IMR-90 (cell line): ENCODE results near the gene MVP. TPM values are rescaled to one million over a fixed set of nuclear protein-coding genes. Genes with fewer than 3 reads are reported as not detected.

ENCODE experiments used
- ATAC-seq: fragments of 200-7000 bp; cut with Tn5 transposase; 2 replicates; pipeline ENCODE4 v1.9.1; 2020; ENCODE audit warnings: low read depth, mild to moderate bottlenecking, moderate library complexity
- BruUV-seq: library from RNA; stranded (reverse); fragments of 400-500 nt; replicated peaks from 2 replicates; lab custom pipeline; 2021; lab: Mats Ljungman, UMichigan
- CTCF ChIA-PET: fragments of 300-600 bp; formaldehyde crosslinking; extraction: SDS; loops from one replicate; lab custom pipeline; 2021; ENCODE audit warnings: antibody characterized with exemption; lab: Yijun Ruan, JAX
- POLR2A ChIA-PET: fragments of 300-600 bp; sonication (Branson Sonifier 250); formaldehyde crosslinking; loops from one replicate; lab custom pipeline; 2022; ENCODE audit warnings: antibody characterized with exemption; ENCODE audit not compliant: unreplicated experiment; lab: Charles Lee
- DNase-seq: peaks from one replicate; pipeline ENCODE4 v3.0.0; 2013
- H2AFZ ChIP-seq: replicated peaks from 2 replicates; pipeline ENCODE3; 2013; ENCODE audit warnings: low read length, mild to moderate bottlenecking; ENCODE audit not compliant: poor library complexity
- H2AK5ac ChIP-seq: 2 replicates; pipeline ENCODE4 v1.6.1; 2013; ENCODE audit warnings: low read depth, low read length, inconsistent platforms
- H2AK9ac ChIP-seq: replicated peaks from 2 replicates; pipeline ENCODE3; 2013; ENCODE audit warnings: mild to moderate bottlenecking, low read depth, low read length, moderate library complexity; ENCODE audit not compliant: poor library complexity
- H2BK120ac ChIP-seq: 2 replicates; pipeline ENCODE4 v1.6.1; 2013; ENCODE audit warnings: low read depth, low read length, inconsistent platforms
- H2BK15ac ChIP-seq: 3 replicates; pipeline ENCODE4 v1.6.1; 2013; ENCODE audit warnings: low read depth, low read length, inconsistent platforms
- H2BK20ac ChIP-seq: 2 replicates; pipeline ENCODE4 v1.6.1; 2013; ENCODE audit warnings: low read depth, mild to moderate bottlenecking, inconsistent platforms, low read length, moderate library complexity
- H2BK5ac ChIP-seq: 2 replicates; pipeline ENCODE4 v1.6.1; 2013; ENCODE audit warnings: mild to moderate bottlenecking, low read depth, low read length, inconsistent platforms; ENCODE audit not compliant: poor library complexity, severe bottlenecking
- H3K14ac ChIP-seq: replicated peaks from 2 replicates; pipeline ENCODE4 v1.6.1; 2013; ENCODE audit warnings: low read depth, low read length, inconsistent platforms
- H3K18ac ChIP-seq: 2 replicates; pipeline ENCODE4 v1.6.1; 2013; ENCODE audit warnings: low read depth, low read length, control low read depth
- H3K23ac ChIP-seq: 2 replicates; pipeline ENCODE4 v1.6.1; 2013; ENCODE audit warnings: low read depth, low read length, inconsistent platforms
- H3K27ac ChIP-seq: 2 replicates; pipeline ENCODE4 v1.5.1; 2013; ENCODE audit warnings: mild to moderate bottlenecking, control low read depth, low read length; ENCODE audit not compliant: insufficient read depth
- H3K27me3 ChIP-seq: 2 replicates; pipeline ENCODE4 v1.6.1; 2013; ENCODE audit warnings: low read length; ENCODE audit not compliant: control insufficient read depth, insufficient read depth
- H3K36me3 ChIP-seq: 2 replicates; pipeline ENCODE4 v1.6.1; 2013; ENCODE audit warnings: low read length, mixed read lengths; ENCODE audit not compliant: control insufficient read depth, insufficient read depth
- H3K4ac ChIP-seq: 2 replicates; pipeline ENCODE4 v1.6.1; 2013; ENCODE audit warnings: low read depth, low read length, inconsistent platforms
- H3K4me1 ChIP-seq: 2 replicates; pipeline ENCODE4 v1.6.1; 2013; ENCODE audit warnings: low read length, mixed read lengths; ENCODE audit not compliant: control insufficient read depth, insufficient read depth
- H3K4me2 ChIP-seq: 2 replicates; pipeline ENCODE4 v1.6.1; 2013; ENCODE audit warnings: low read depth, mild to moderate bottlenecking, control low read depth, low read length, moderate library complexity
- H3K4me3 ChIP-seq: 2 replicates; pipeline ENCODE4 v1.5.1; 2013; ENCODE audit warnings: low read depth, mild to moderate bottlenecking, control low read depth, low read length, moderate library complexity; ENCODE audit not compliant: insufficient read depth
- H3K56ac ChIP-seq: 2 replicates; pipeline ENCODE4 v1.6.1; 2013; ENCODE audit warnings: low read length, inconsistent platforms; ENCODE audit not compliant: insufficient read depth; ENCODE audit errors: extremely low read depth
- H3K79me1 ChIP-seq, 2 experiments: 2 replicates each; pipeline ENCODE4 v1.6.1; 2013; ENCODE audit warnings: low read length in 2 of 2, inconsistent platforms in 1 of 2, low read depth in 1 of 2
- H3K9ac ChIP-seq: 2 replicates; pipeline ENCODE4 v1.6.1; 2013; ENCODE audit warnings: low read depth, low read length, control low read depth
- H3K9me1 ChIP-seq: 2 replicates; pipeline ENCODE4 v1.6.1; 2013; ENCODE audit warnings: low read length, inconsistent platforms; ENCODE audit not compliant: insufficient read depth
- H3K9me3 ChIP-seq: 2 replicates; pipeline ENCODE4 v1.6.1; 2013; ENCODE audit warnings: low read length; ENCODE audit not compliant: control insufficient read depth, insufficient read depth
- H4K20me1 ChIP-seq: 2 replicates; pipeline ENCODE4 v1.6.1; 2013; ENCODE audit warnings: low read length, inconsistent platforms; ENCODE audit not compliant: insufficient read depth
- H4K5ac ChIP-seq: 2 replicates; pipeline ENCODE4 v1.6.1; 2013; ENCODE audit warnings: mild to moderate bottlenecking, low read depth, low read length, control low read depth
- H4K8ac ChIP-seq, 2 experiments: 2 replicates each; pipeline ENCODE4 v1.6.1; 2013; ENCODE audit warnings: low read depth in 2 of 2, low read length in 2 of 2, control low read depth in 1 of 2, inconsistent platforms in 1 of 2
- H4K91ac ChIP-seq: 2 replicates; pipeline ENCODE4 v1.6.1; 2013; ENCODE audit warnings: low read depth, low read length, inconsistent platforms; ENCODE audit not compliant: insufficient read depth
- CTCF ChIP-seq: conservative IDR thresholded peaks from 2 replicates; pipeline ENCODE4 v1.5.1; 2012; ENCODE audit warnings: mild to moderate bottlenecking, low read depth, low read length, improper control_type of control experiment
- MAFK ChIP-seq: IDR thresholded peaks from 2 replicates; pipeline ENCODE4 v1.6.1; 2012; ENCODE audit warnings: low read depth, low read length, improper control_type of control experiment
- MXI1 ChIP-seq: IDR thresholded peaks from 2 replicates; pipeline ENCODE4 v1.6.1; 2012; ENCODE audit warnings: low read depth, mild to moderate bottlenecking, low read length, moderate library complexity, borderline replicate concordance
- NFE2L2 ChIP-seq: fragments of 150-350 bp; IDR thresholded peaks from 2 replicates; pipeline ENCODE4 v1.6.1; 2016; ENCODE audit warnings: low read depth, mild to moderate bottlenecking, low read length
- USF2 ChIP-seq: fragments of 150-350 bp; IDR thresholded peaks from 2 replicates; pipeline ENCODE4 v1.6.1; 2017; ENCODE audit warnings: mild to moderate bottlenecking, antibody characterized with exemption, low read length, low read depth
- WGBS, 2 experiments: methylation state at CpG; one replicate each; pipeline versions ENCODE4 v1.1.5 to v1.1.7; 2013; ENCODE audit warnings: missing lambda C conversion rate in 2 of 2; ENCODE audit not compliant: insufficient read length in 1 of 2; ENCODE audit errors: extremely low coverage in 2 of 2; 5-methylcytosine and 5-hydroxymethylcytosine counted together
- dilution Hi-C: fragments of 300-500 bp; cut with HindIII; formaldehyde crosslinking; loops from one replicate; pipeline ENCODE4 v1.14.3; 2018; ENCODE audit warnings: low sequenced_read_pairs; ENCODE audit not compliant: unreplicated experiment
- in situ Hi-C: fragments of 300-500 bp; cut with MboI; formaldehyde crosslinking; loops from 3 replicates; pipeline ENCODE4 v1.14.3; 2019; ENCODE audit warnings: low sequenced_read_pairs, inconsistent platforms, mixed read lengths
- intact Hi-C: fragments of 100-400 bp; cut with micrococcal nuclease; formaldehyde crosslinking; loops from 2 replicates; pipeline ENCODE4 v1.10.0; 2022
- polyA plus RNA-seq, 3 experiments: library from polyadenylated mRNA; depleted of rRNA; stranded (reverse); fragments of >200 nt; gene quantifications; 2 replicates each; pipeline ENCODE4 v1.2.3, GENCODE V29; 2012; ENCODE audit warnings: low replicate concordance in 1 of 3
- total RNA-seq: library from RNA; depleted of rRNA; stranded (reverse); fragments of >200 nt; gene quantifications from 2 replicates; pipeline ENCODE4 v1.2.3, GENCODE V29; 2012

MVP gene
- total and polyA plus RNA-seq, 2 of the 4 experiments (the other 2 are of a cell fraction) = 204 to 319 TPM

- Histone ChIP-seq H2AK9ac (peak overlapping the region; percentile 95), H2BK15ac (no peak overlapping the region), H3K9me3 (no peaks in the 10 kb centered on the region), H3K4me3 (peak overlapping the region; percentile 62), H4K5ac (peak overlapping the region; percentile 76), H3K18ac (peak overlapping the region; percentile 79), H4K8ac (peak overlapping the region; percentile 1 to 82; a peak in 2 of 4 replicates), H2BK20ac (no peak overlapping the region), H3K9ac (peak overlapping the region; percentile 85), H3K27me3 (no peaks in the 10 kb centered on the region), H4K20me1 (peaks cover 30% of the 10 kb centered on the region), H2AK5ac (peak overlapping the region; percentile 79), H3K23ac (peak overlapping the region; percentile 90; the same call in 1 of the 2 replicates), H2BK5ac (peak overlapping the region; percentile 82), H3K9me1 (peaks cover 3% of the 10 kb centered on the region; the same call in 1 of the 2 replicates), H3K14ac (peak overlapping the region; percentile 90), H2AFZ (peak overlapping the region; percentile 55), H3K79me1 (peaks cover 8 to 43% of the 10 kb centered on the region in 2 experiments; a peak in 3 of 4 replicates), H3K4me2 (peak overlapping the region; percentile 96), H3K56ac (peak overlapping the region; percentile 37), H3K4me1 (peaks cover 23% of the 10 kb centered on the region), H2BK120ac (peak overlapping the region; percentile 48), H3K27ac (peak overlapping the region; percentile 91), H4K91ac (peak overlapping the region; percentile 60), H3K4ac (peak overlapping the region; percentile 88), H3K36me3 (peaks cover 12% of the 10 kb centered on the region)
- TF ChIP-seq NFE2L2 (no peak), CTCF (no peak), MAFK (peak; percentile 84), MXI1 (no peak), USF2 (0 out of 2 replicates have a peak, but pooled peaks have one; percentile 14)
- dilution Hi-C loops (no loop called here), intact Hi-C loops (no loop called here), in situ Hi-C loops (no loop called here)
- ATAC-seq (no peak), DNase-seq (no peak)
- BruUV-seq = no TSS peak
- CTCF ChIA-PET = interaction anchor here (0.5 to 2.4 kb wide), 3 partner anchors 18 to 1318 kb away, joined by 3 to 10 read pairs (median 3); partner anchors contain the start of gene KIF22
- WGBS, 2 experiments = 34% methylated on average over 13 of the region's 25 CpGs; no CpG with 5 or more reads in 1 of the 2 experiments
- POLR2A ChIA-PET = no interaction called here
These were observed 11.9 kb upstream of the MVP start for GRCh38 chr16:29808219-29808900.
